Testis (tissue), 2 donors: ENCODE data around the gene SPINDOC.

Source experiments
- POLR2A ChIP-seq: fragments of 450-650 bp; IDR thresholded peaks from one replicate; pipeline ENCODE4 v1.6.1; 2017; ENCODE audit warnings: antibody characterized with exemption, mild to moderate bottlenecking, moderate library complexity
- TF ChIP-seq, protein P1 (sequence below), 3 experiments: fragments of 450-650 bp in 2 of 3; fragments of 200-600 bp in 1 of 3; sonication (generic) in 1 of 3; IDR thresholded peaks; one replicate each; pipeline ENCODE4 v1.5.1; 2016 to 2019; ENCODE audit warnings: antibody characterized with exemption in 3 of 3, mild to moderate bottlenecking in 2 of 3, moderate library complexity in 1 of 3

DNA sequence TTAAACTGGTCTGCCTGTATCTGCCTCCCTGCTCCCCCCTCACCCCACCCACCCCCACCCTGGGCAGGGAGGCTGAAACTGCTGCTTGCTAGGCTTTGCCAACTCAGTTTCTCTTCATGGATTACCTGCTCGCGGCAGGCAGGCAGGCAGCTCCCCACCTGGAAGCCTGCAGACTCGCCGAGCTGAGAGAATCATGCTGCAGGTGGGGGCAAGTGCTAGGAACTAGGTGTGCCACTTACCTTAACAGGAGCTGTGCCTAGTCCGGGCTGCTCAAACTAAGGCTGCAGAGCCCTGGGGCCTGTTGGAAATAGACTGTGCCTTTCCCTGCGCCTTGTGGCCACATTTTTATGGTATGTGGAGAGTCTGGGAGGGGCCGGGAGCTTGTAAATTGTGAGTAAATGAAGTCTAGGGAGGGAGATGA, 55.9 kb downstream of the SPINDOC start:
- TF ChIP-seq, protein P1, sequence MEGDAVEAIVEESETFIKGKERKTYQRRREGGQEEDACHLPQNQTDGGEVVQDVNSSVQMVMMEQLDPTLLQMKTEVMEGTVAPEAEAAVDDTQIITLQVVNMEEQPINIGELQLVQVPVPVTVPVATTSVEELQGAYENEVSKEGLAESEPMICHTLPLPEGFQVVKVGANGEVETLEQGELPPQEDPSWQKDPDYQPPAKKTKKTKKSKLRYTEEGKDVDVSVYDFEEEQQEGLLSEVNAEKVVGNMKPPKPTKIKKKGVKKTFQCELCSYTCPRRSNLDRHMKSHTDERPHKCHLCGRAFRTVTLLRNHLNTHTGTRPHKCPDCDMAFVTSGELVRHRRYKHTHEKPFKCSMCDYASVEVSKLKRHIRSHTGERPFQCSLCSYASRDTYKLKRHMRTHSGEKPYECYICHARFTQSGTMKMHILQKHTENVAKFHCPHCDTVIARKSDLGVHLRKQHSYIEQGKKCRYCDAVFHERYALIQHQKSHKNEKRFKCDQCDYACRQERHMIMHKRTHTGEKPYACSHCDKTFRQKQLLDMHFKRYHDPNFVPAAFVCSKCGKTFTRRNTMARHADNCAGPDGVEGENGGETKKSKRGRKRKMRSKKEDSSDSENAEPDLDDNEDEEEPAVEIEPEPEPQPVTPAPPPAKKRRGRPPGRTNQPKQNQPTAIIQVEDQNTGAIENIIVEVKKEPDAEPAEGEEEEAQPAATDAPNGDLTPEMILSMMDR (IDR thresholded peaks at IDR 0.05): no peak
- no peak for TF ChIP-seq POLR2A
